Activated B cell treated with CpG ODN at 0.5 μM for 24 hours (primary cell): ENCODE results near the gene FBLN5. TPM values are rescaled to one million over a fixed set of nuclear protein-coding genes. Genes with fewer than 3 reads are reported as not detected.
A peak's percentile ranks its signal among the peaks of the same experiment; 100 is the strongest.

Experiments used
- ATAC-seq: fragments of 200-7000 bp; cut with Tn5 transposase; one replicate; pipeline ENCODE4 v1.10.0; 2021; ENCODE audit warnings: low read depth, mild to moderate bottlenecking, moderate library complexity
- CTCF ChIA-PET: fragments of 350-600 bp; sonication (Branson Sonifier 250); formaldehyde crosslinking; loops from one replicate; lab custom pipeline; 2021; ENCODE audit warnings: antibody characterized with exemption; lab: Charles Lee
- POLR2A ChIA-PET: fragments of 350-600 bp; sonication (Branson Sonifier 250); formaldehyde crosslinking; loops from one replicate; lab custom pipeline; 2021; ENCODE audit warnings: antibody characterized with exemption; lab: Charles Lee
- DNase-seq: peaks from one replicate; pipeline ENCODE4 v3.0.0; 2022
- H3K27ac Mint-ChIP-seq: one replicate; pipeline ENCODE4 v1.8.0; 2020; ENCODE audit warnings: mixed read lengths
- H3K27me3 Mint-ChIP-seq: one replicate; pipeline ENCODE4 v1.8.0; 2021; ENCODE audit warnings: mixed read lengths
- H3K36me3 Mint-ChIP-seq: one replicate; pipeline ENCODE4 v1.8.0; 2021; ENCODE audit warnings: low read depth, mixed read lengths
- H3K4me1 Mint-ChIP-seq: one replicate; pipeline ENCODE4 v1.8.0; 2021; ENCODE audit warnings: mixed read lengths
- H3K4me3 Mint-ChIP-seq: one replicate; pipeline ENCODE4 v1.8.0; 2020; ENCODE audit warnings: mild to moderate bottlenecking, mixed read lengths
- H3K9me3 Mint-ChIP-seq: one replicate; pipeline ENCODE4 v1.8.0; 2020; ENCODE audit warnings: mixed read lengths
- intact Hi-C: fragments of 100-400 bp; cut with micrococcal nuclease; formaldehyde crosslinking; loops from one replicate; pipeline ENCODE4 v1.15.1; 2024
- total RNA-seq: library from RNA; stranded (reverse); gene quantifications from 2 replicates; pipeline ENCODE4 v1.2.3, GENCODE V29; 2022
- TF ChIP-seq, protein P1 (sequence below): fragments of 200-600 bp; IDR thresholded peaks from one replicate; pipeline ENCODE4 v1.8.0; 2022; ENCODE audit warnings: antibody characterized with exemption, mild to moderate bottlenecking

The FBLN5 gene
- total RNA-seq, 1 donor from 2014 or later, result not detected

DNA sequence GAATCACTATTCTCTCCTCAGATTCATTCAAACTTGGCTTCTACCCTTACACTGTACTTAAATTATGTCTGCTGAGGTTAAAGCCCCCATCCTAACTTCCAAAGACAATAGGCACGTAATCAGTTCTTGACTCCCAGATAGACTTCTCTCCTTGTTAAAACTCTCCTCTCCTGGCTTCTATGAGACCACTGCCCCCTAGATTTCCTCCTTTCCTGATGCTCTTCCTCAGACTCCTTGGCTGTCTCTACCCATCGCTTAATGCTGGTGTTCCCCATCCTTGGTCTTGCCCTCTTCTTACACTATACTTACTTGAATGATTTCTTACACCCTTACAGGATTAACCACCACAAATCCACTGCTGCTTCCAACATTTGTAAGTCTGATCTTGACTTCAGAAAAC lies 112.9 kb downstream of the FBLN5 start:
- Mint-ChIP-seq H3K4me3 (no peak overlapping the region), H3K4me1 (peaks cover 47% of the 10 kb centered on the region), H3K9me3 (no peaks in the 10 kb centered on the region), H3K27me3 (peaks cover 5% of the 10 kb centered on the region), H3K27ac (no peak overlapping the region), H3K36me3 (no peaks in the 10 kb centered on the region)
- no peak for DNase-seq
- ATAC-seq, result no peak
- ChIA-PET CTCF (no interaction called here), POLR2A (interaction anchor here (0.6 kb wide), 1 partner anchor 13 kb away, joined by 3 read pairs; no protein-coding TSS in a partner anchor)
- intact Hi-C loops, result no loop called here
- TF ChIP-seq, protein P1, sequence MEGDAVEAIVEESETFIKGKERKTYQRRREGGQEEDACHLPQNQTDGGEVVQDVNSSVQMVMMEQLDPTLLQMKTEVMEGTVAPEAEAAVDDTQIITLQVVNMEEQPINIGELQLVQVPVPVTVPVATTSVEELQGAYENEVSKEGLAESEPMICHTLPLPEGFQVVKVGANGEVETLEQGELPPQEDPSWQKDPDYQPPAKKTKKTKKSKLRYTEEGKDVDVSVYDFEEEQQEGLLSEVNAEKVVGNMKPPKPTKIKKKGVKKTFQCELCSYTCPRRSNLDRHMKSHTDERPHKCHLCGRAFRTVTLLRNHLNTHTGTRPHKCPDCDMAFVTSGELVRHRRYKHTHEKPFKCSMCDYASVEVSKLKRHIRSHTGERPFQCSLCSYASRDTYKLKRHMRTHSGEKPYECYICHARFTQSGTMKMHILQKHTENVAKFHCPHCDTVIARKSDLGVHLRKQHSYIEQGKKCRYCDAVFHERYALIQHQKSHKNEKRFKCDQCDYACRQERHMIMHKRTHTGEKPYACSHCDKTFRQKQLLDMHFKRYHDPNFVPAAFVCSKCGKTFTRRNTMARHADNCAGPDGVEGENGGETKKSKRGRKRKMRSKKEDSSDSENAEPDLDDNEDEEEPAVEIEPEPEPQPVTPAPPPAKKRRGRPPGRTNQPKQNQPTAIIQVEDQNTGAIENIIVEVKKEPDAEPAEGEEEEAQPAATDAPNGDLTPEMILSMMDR, result no peak

DNA sequence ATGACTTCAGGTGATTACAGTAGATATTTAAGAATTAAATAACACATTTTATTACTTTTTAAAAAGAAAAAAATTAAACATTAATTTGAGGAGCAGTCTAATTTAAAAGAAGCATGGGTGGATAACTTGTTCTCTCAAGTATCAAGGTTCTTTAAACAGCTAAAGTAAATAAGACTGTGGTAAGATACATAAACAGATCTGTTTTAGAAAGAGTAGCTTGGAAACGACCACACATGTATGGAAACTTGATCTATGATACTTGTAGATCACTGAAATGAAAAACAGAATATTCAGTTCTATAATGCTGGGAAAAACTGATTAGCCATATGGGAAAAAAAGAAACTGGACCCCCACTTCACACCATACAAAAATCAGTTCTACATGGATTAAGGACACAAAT lies 116.2 kb downstream of the FBLN5 start:
- no peak overlapping the region for H3K27ac Mint-ChIP-seq
- ChIA-PET POLR2A (no interaction called here), CTCF (no interaction called here)
- peaks cover 28% of the 10 kb centered on the region for H3K4me1 Mint-ChIP-seq
- no peaks in the 10 kb centered on the region for H3K27me3 Mint-ChIP-seq
- H3K4me3 Mint-ChIP-seq, result no peak overlapping the region
- ATAC-seq (no peak), DNase-seq (no peak)
- intact Hi-C loops, result no loop called here
- H3K36me3 Mint-ChIP-seq, result no peaks in the 10 kb centered on the region
- TF ChIP-seq, protein P1, result no peak
- H3K9me3 Mint-ChIP-seq, result peaks cover 3% of the 10 kb centered on the region

DNA sequence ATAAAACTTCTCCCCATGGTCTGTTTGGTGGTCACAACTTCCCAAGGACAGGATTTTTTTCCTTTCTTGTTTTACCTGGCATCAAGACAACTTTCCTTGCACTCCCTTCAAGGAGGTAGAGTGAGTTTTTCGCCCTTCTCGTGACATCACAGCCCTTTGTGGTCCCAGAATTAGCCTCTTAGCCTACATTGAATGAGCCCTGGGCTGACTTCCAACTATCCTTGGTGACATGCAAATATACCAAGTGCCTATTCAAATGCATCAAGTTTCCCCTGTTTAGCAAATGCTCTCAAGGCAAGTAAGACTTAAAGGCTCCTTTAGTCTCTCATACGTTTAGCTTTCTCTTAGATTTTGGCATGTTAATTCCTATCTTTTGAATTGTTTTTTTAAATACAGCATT lies 116.7 kb downstream of the FBLN5 start:
- no peaks in the 10 kb centered on the region for H3K36me3 Mint-ChIP-seq
- CTCF ChIA-PET, result no interaction called here
- no peak overlapping the region for H3K27ac Mint-ChIP-seq
- TF ChIP-seq, protein P1, result no peak
- peak; percentile 31 for ATAC-seq
- peaks cover 28% of the 10 kb centered on the region for H3K4me1 Mint-ChIP-seq
- DNase-seq, result no peak
- H3K27me3 Mint-ChIP-seq, result no peaks in the 10 kb centered on the region
- no peak overlapping the region for H3K4me3 Mint-ChIP-seq
- peaks cover 3% of the 10 kb centered on the region for H3K9me3 Mint-ChIP-seq
- intact Hi-C loops, result no loop called here
- POLR2A ChIA-PET, result no interaction called here

DNA sequence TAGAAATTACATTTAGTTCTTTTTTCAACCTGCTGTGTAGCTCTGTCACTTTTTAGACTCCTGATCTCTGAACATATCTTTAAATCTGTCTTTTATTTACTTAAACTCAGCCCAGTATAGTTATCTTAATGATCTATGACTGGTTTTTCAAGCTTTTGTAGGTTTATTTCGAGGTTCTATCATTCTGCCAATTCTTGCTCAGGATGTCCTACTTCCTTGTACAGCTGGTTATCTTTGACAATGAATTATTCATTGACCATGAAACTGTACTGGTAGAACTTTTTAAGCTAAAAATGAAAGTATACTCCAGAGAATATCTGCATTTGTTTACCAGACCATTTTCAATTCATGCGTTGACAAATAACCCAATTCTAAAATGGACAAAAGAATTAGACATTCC lies 118.0 kb downstream of the FBLN5 start:
- no peak overlapping the region for H3K4me3 Mint-ChIP-seq
- ChIA-PET CTCF (no interaction called here), POLR2A (interaction anchor here (0.6 kb wide), 2 partner anchors 35 to 131 kb away, joined by 3 to 4 read pairs; no protein-coding TSS in a partner anchor)
- TF ChIP-seq, protein P1, result no peak
- no peaks in the 10 kb centered on the region for H3K36me3 Mint-ChIP-seq
- no peaks in the 10 kb centered on the region for H3K27me3 Mint-ChIP-seq
- DNase-seq (no peak), ATAC-seq (no peak)
- intact Hi-C loops, result no loop called here
- H3K9me3 Mint-ChIP-seq, result peaks cover 3% of the 10 kb centered on the region
- no peak overlapping the region for H3K27ac Mint-ChIP-seq
- H3K4me1 Mint-ChIP-seq, result peaks cover 17% of the 10 kb centered on the region

DNA sequence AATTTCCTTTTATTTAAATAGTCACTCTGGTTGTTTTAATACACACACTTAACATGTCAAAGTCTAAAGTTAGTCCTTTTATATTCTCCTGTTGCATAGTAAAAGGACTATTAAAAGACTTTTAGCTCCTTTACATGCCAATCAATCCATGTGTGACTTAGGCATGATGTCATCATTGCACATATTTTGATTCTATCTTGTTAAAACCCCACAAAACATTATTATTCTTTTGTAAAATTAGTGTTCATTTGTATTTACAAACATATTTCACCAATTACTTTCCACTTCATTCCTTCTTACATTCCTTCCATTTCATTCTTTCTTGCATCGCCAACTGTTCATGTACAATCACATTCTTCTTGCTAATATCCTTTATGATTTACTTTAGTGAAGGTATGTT lies 119.7 kb downstream of the FBLN5 start:
- no peaks in the 10 kb centered on the region for H3K36me3 Mint-ChIP-seq
- no peak overlapping the region for H3K4me3 Mint-ChIP-seq
- intact Hi-C loops, result no loop called here
- DNase-seq (no peak), ATAC-seq (no peak)
- H3K4me1 Mint-ChIP-seq, result peaks cover 14% of the 10 kb centered on the region
- H3K27me3 Mint-ChIP-seq, result no peaks in the 10 kb centered on the region
- peaks cover 3% of the 10 kb centered on the region for H3K9me3 Mint-ChIP-seq
- H3K27ac Mint-ChIP-seq, result no peak overlapping the region
- CTCF ChIA-PET, result no interaction called here
- TF ChIP-seq, protein P1, result no peak
- POLR2A ChIA-PET, result no interaction called here

Other genes starting within 250 kb of the FBLN5 start
- gene CATSPERB, start 215.6 kb downstream of the FBLN5 start, total RNA-seq, result 0.27 TPM in 1 of 2 replicates, not detected in the other
- gene TC2N, start 80.2 kb downstream of the FBLN5 start, total RNA-seq, result 9.4 and 12.1 TPM in 2 replicates
- 46.2 and 59.5 TPM in 2 replicates for gene TRIP11, start 92.4 kb upstream of the FBLN5 start, total RNA-seq
- gene ATXN3, start 158.9 kb upstream of the FBLN5 start, total RNA-seq, result 23.8 and 29.3 TPM in 2 replicates
- gene NDUFB1, start 174.0 kb upstream of the FBLN5 start, total RNA-seq, result 88.2 and 94.2 TPM in 2 replicates
- gene CPSF2, start 174.3 kb upstream of the FBLN5 start, total RNA-seq, result 46.9 and 53.2 TPM in 2 replicates